ENCODE results near the gene LRRC17. TPM values are rescaled to one million over a fixed set of nuclear protein-coding genes. Genes with fewer than 3 reads are reported as not detected.
A peak's percentile ranks its signal among the peaks of the same experiment; 100 is the strongest.

LRRC17 gene
- total RNA-seq, 4 donors from 2014 or later, result 0.62 to 2.5 (median 1.6) TPM; not detected in 1

DNA sequence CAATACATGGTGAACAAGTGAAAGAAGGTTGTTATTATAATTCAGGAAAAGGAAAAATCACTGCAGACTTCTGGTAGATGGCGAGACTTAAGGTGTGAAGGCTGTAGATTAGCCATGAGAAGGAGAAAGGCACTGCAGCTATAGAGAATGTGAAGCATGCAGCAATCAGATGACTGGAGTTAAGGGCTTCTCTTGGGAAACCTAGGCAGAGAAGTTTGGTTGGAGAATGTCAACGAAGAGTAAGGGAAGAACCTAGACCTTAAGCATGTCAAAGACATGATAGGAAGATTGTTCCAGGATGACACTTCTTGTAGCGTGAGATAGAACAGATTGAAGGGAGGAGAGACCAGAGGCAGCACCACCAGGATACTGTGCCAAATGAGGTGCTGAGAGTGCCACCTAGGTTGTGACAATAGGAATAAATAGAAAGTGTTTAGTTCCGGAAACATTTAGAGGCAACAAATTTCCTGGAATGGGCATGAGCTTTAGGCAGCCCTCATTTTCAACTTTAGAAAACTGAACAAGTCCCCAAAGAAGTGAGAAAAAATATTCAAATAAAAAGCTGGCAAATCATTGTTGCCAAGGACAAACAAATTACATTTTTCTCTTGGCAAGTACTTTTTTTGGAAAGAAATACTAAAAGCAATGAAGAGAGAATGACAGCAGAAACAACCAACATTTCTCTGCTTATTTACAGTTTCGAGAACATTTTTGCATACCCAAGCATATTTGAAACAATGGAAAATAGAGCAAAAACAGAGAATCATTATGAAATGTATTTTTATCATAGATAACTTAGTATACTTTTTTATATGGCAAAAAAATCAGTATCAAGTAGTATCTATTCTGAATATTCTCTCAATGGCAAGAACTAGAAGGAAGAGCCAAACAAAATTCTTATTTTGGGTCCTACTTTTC lies 4.9 kb downstream of the LRRC17 start:
- in situ Hi-C loops (cut with MboI; ENCODE audit: low sequenced_read_pairs in 4 of 4), result no loop called here
- DNase-seq (no peak), ATAC-seq (peak in 1 of 2 donors; percentile 23)
- intact Hi-C loops (cut with DNase I; ENCODE audit: low total_unique reads), result no loop called here
- H3K27me3 ChIP-seq, result no peaks in the 10 kb centered on the region
- H3K9me3 ChIP-seq, result no peaks in the 10 kb centered on the region
- TF ChIP-seq, protein P1, sequence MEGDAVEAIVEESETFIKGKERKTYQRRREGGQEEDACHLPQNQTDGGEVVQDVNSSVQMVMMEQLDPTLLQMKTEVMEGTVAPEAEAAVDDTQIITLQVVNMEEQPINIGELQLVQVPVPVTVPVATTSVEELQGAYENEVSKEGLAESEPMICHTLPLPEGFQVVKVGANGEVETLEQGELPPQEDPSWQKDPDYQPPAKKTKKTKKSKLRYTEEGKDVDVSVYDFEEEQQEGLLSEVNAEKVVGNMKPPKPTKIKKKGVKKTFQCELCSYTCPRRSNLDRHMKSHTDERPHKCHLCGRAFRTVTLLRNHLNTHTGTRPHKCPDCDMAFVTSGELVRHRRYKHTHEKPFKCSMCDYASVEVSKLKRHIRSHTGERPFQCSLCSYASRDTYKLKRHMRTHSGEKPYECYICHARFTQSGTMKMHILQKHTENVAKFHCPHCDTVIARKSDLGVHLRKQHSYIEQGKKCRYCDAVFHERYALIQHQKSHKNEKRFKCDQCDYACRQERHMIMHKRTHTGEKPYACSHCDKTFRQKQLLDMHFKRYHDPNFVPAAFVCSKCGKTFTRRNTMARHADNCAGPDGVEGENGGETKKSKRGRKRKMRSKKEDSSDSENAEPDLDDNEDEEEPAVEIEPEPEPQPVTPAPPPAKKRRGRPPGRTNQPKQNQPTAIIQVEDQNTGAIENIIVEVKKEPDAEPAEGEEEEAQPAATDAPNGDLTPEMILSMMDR (IDR thresholded peaks at IDR 0.05 in 4 of 5, conservative IDR thresholded peaks at IDR 0.05 in 1 of 5), result no peak
- no peak for TF ChIP-seq POLR2A (IDR thresholded peaks at IDR 0.05)
- peaks cover 14 to 18% of the 10 kb centered on the region in 2 donors for H3K4me1 ChIP-seq
- no peak overlapping the region for H3K4me3 ChIP-seq
- H3K36me3 ChIP-seq, result no peaks in the 10 kb centered on the region
- no peak overlapping the region for H3K27ac ChIP-seq

DNA sequence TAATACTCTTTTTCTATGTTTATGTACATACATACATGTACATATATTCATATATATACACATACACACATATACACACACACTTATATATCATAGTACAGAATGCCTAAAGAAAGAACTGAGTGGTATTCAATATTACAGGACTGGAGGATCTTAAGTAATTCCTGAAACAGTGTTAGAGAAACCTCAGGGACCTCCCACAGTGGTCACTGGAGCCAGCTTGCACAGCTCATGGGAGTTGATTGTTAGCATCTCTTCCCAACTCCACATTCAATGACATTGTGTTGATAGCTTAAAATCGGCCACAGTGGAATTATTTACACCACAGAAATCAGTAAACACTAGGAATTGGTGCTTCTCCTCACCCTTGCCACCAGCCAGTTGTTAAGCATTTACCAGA lies 6.0 kb downstream of the LRRC17 start:
- H3K36me3 ChIP-seq, result no peaks in the 10 kb centered on the region
- H3K9me3 ChIP-seq, result no peaks in the 10 kb centered on the region
- in situ Hi-C loops (cut with MboI; ENCODE audit: low sequenced_read_pairs in 4 of 4) (no loop called here), intact Hi-C loops (cut with DNase I; ENCODE audit: low total_unique reads) (no loop called here)
- DNase-seq, result no peak
- H3K4me3 ChIP-seq, result no peak overlapping the region
- no peak for ATAC-seq
- TF ChIP-seq, protein P1 (IDR thresholded peaks at IDR 0.05 in 4 of 5, conservative IDR thresholded peaks at IDR 0.05 in 1 of 5), result no peak
- no peak for TF ChIP-seq POLR2A (IDR thresholded peaks at IDR 0.05)
- no peak overlapping the region for H3K27ac ChIP-seq
- peaks cover 6 to 14% of the 10 kb centered on the region in 2 donors for H3K4me1 ChIP-seq
- H3K27me3 ChIP-seq, result no peaks in the 10 kb centered on the region

DNA sequence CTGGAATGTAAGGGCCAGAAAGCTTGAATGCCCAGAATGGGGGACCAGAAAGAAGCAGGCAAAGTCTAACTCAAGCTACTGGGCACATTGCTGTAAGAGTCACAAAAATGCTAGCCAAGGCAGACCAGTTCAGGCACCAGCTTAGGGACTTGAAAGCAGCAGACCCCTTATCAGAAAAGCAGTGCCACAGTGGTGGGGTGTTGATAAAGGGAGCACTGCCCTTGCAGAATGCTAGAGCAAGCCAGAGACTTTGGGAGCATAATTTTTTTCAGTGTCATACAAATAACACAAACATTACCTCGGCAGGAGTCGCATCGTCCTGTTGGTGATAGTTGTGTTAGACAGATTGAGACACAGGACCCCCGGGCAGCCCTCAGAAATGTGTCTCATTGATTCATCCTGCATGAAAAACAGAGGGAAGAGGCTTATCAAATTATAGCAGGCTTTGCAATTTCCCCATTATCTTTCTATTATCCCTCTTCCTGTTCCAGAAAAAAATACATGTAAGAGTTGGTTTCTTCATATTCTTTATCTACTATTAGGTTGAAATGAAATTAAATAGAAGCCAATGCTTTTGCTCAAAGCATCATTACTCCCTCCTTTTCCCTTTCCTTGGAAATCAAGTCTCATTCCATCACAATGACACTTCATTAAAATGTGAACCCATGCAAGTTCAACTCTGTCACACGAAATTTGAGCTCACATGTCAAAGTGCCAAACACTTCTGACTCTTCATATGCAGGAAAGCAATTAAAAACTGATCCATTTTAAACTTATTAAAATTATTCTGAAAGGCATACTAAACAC lies 13.4 kb downstream of the LRRC17 start:
- DNase-seq (no peak), ATAC-seq (no peak)
- H3K27ac ChIP-seq, result no peak overlapping the region
- no peaks in the 10 kb centered on the region for H3K27me3 ChIP-seq
- no peaks in the 10 kb centered on the region for H3K9me3 ChIP-seq
- no peak overlapping the region for H3K4me3 ChIP-seq
- H3K36me3 ChIP-seq, result no peaks in the 10 kb centered on the region
- no peaks in the 10 kb centered on the region for H3K4me1 ChIP-seq
- TF ChIP-seq POLR2A (IDR thresholded peaks at IDR 0.05), result no peak
- TF ChIP-seq, protein P1 (IDR thresholded peaks at IDR 0.05 in 4 of 5, conservative IDR thresholded peaks at IDR 0.05 in 1 of 5), result no peak
- in situ Hi-C loops (cut with MboI; ENCODE audit: low sequenced_read_pairs in 4 of 4) (no loop called here), intact Hi-C loops (cut with DNase I; ENCODE audit: low total_unique reads) (no loop called here)

DNA sequence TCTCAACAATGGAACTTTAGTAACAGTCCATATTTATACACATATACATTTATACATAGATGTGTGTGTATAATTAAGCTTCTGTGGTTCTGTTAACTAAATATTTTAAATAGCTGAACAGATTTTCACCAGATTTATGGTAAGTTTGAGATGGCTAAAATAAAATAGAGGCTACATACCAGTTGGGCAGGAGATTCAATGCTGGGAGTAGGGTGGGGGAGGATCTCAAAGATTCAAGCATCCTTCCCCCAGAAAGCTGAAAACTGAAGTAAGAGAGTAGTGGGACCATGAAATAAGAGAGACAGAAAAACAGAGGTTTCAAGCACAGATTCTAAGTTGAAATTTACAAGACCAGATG lies 14.0 kb downstream of the LRRC17 start:
- ATAC-seq (no peak), DNase-seq (no peak)
- H3K4me3 ChIP-seq, result no peak overlapping the region
- no peaks in the 10 kb centered on the region for H3K4me1 ChIP-seq
- H3K27me3 ChIP-seq, result no peaks in the 10 kb centered on the region
- no peaks in the 10 kb centered on the region for H3K9me3 ChIP-seq
- intact Hi-C loops (cut with DNase I; ENCODE audit: low total_unique reads), result no loop called here
- in situ Hi-C loops (cut with MboI; ENCODE audit: low sequenced_read_pairs in 4 of 4), result no loop called here
- no peak for TF ChIP-seq POLR2A (IDR thresholded peaks at IDR 0.05)
- TF ChIP-seq, protein P1 (IDR thresholded peaks at IDR 0.05 in 4 of 5, conservative IDR thresholded peaks at IDR 0.05 in 1 of 5), result no peak
- H3K27ac ChIP-seq, result no peak overlapping the region
- no peaks in the 10 kb centered on the region for H3K36me3 ChIP-seq
